PC-9 (cell line): Measurements from ENCODE around the gene ZNF846.

Source experiments
- CTCF ChIP-seq: fragments of 200-600 bp; sonication (generic); conservative IDR thresholded peaks from 2 replicates; pipeline ENCODE4 v1.6.1; 2017; ENCODE audit warnings: mixed run types, antibody characterized with exemption, mild to moderate bottlenecking, moderate library complexity
- EZH2 ChIP-seq: fragments of 200-600 bp; sonication (generic); IDR thresholded peaks from 2 replicates; pipeline ENCODE4 v1.8.0; 2017; ENCODE audit warnings: antibody characterized with exemption, low read depth

- no peak for TF ChIP-seq CTCF
- no peak for TF ChIP-seq EZH2
Observed at GRCh38 chr19:9702186-9702585, 66.4 kb downstream of the ZNF846 start.
